ENCODE results near the gene PIAS2. TPM values are rescaled to one million over a fixed set of nuclear protein-coding genes. Genes with fewer than 3 reads are reported as not detected.

Gene PIAS2
- total RNA-seq, 4 donors from 2014 or later, result 25.1 to 40.8 (median 29.2) TPM

DNA sequence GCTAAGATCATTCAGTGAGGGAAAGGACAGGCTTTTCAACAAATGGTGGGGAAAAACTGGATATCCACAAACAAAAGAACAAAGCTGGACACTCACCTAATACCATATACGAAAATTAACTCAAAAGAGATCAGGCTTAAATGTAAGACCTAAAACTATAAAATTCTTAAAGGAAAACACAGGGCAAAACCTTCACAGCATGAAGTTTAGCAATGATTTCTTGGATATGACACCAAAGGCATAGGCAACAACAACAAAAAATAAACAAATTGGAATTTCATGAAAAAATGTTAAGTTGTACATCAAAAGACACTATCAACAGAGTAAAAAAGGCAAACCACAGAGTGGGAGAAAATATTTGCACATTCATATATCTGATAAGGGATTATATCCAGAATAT lies 28.3 kb downstream of the PIAS2 start:
- TF ChIP-seq, protein P1, sequence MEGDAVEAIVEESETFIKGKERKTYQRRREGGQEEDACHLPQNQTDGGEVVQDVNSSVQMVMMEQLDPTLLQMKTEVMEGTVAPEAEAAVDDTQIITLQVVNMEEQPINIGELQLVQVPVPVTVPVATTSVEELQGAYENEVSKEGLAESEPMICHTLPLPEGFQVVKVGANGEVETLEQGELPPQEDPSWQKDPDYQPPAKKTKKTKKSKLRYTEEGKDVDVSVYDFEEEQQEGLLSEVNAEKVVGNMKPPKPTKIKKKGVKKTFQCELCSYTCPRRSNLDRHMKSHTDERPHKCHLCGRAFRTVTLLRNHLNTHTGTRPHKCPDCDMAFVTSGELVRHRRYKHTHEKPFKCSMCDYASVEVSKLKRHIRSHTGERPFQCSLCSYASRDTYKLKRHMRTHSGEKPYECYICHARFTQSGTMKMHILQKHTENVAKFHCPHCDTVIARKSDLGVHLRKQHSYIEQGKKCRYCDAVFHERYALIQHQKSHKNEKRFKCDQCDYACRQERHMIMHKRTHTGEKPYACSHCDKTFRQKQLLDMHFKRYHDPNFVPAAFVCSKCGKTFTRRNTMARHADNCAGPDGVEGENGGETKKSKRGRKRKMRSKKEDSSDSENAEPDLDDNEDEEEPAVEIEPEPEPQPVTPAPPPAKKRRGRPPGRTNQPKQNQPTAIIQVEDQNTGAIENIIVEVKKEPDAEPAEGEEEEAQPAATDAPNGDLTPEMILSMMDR (IDR thresholded peaks at IDR 0.05; ENCODE audit: low read depth), result no peak

DNA sequence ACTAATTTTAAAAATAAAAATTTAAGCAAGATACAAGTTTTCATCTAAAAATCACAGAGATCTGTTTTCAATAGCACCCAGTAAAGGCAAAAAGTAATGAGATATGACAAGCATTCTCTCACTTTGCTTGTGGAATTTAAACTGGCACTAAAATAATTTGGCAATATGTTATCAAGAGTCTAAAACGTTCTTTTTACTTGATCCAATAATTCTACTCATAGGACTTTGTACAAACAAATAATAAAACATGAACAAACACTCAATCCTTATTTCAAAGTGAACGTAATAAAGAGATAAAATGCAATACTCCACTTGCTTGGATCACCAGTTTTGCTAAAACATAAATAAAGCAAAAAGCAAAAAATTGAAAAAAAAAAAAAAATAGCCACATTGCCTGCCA lies 30.4 kb downstream of the PIAS2 start:
- TF ChIP-seq, protein P1 (IDR thresholded peaks at IDR 0.05; ENCODE audit: low read depth), result no peak

DNA sequence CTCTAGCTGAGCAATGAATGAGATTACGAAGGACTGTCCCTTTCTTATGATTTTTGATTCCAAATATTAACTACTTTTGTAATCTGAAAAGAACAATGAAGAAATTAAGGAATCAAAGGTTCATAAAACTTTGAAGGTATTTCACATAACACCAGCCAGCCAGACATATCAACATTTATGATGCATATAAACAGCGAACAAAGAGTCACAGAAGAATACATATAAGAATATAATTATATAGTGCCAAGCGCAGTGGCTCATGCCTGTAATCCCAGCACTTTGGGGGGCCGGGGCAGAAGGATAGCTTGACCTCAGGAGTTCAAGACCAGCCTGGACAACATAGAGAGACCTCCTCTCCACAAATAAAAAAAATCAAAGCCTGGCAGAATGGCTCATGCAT lies 34.1 kb downstream of the PIAS2 start:
- TF ChIP-seq, protein P1 (IDR thresholded peaks at IDR 0.05; ENCODE audit: low read depth), result no peak

DNA sequence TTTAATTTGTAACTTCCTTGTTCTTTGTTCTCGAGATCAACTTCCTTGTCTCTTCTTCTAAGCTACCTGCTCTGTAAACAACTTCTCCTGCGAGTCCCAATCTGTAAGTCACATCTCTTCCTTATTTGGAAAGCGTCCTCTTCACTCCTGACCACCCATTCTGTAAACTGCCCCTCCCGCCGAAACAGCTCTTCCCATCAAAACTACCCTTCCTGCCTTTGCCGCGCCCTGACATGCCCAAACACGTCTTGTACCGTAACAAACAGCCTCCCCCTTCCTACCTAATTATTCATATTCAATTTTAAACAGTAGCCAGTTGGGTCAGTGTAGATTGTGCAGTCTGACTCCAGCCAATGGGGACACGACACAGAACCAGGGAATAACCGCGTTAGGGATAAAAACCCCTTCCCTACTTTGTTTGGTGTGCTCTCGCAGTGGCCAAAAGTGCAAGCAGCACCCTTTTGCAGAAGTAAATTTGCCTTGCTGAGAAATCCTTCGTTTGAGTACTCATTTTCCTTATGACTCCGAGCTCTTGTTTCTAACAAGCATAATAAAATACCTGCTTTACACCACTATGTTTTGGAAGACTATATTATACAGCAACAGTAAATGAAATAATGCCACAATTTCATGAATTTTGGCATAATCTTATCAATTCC lies 39.8 kb downstream of the PIAS2 start:
- TF ChIP-seq, protein P1 (IDR thresholded peaks at IDR 0.05; ENCODE audit: low read depth), result no peak

DNA sequence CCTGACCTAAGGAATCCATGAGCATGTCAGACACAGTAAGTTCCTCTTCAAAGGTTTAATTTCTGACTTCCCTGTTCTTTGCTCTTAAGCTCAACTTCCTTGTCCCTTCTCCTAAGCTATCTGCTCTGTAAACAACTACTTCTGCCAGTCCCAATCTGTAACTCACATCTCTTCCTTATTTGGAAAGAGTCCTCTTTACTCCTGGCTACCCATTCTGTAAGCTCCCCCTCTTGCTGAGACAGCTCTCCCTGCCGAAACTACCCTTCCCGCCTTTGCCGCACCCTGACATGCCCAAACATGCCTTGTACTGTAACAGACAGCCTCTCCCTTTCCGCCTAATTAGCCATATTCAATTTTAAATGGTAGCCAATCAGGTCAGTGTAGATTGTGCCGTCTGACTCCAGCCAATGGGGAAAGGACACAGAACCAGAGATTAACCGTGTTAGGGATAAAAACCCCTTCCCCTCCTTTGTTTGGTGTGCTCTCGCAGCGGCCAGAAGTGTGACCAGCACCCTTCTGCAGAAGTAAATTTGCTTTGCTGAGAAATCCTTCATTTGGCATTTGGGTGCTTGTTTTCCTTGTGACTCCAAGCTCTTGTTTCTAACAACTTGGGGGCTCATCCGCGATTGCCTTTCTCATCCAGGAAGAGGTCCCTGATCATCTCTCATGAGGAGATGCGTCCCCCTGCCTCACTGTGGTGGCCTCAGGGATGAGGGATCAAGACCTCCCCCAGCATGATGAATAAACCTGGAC lies 49.0 kb downstream of the PIAS2 start:
- TF ChIP-seq, protein P1 (IDR thresholded peaks at IDR 0.05; ENCODE audit: low read depth), result no peak

DNA sequence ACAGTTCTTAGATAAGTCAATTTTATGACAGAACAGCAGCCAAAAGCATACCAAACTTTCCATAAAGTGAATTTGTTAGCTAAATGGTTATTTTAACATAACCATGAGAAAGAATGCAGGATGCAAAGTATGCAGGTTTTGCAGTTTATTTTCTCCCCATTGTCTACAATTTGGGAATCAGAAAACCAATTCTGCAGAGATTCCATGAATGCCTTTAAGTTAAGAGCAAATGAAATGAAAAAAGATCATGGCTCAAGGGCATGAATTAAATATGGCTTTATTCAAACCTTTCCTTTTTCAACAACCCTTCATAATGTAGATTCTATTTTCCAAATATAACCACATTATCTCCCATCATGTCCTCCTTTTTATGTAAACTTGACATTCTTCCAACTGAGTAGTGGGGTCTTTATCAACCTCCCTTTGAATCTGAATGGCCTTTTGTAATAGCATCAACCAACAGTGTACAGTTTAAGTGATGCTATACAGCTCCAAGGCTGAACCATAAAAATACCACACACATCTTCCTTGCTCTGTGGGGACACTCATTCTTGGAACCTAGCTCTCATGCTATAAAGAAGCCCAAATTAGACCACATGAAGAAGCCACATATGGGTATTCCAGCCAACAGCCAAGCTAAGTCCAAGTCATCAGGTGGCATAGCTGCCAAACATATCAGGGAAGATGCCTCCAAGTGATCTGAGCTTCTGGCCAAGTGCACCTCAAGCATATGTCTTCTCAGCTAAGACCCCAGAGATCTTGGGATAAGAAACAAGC lies 49.8 kb downstream of the PIAS2 start:
- TF ChIP-seq, protein P1 (IDR thresholded peaks at IDR 0.05; ENCODE audit: low read depth), result no peak

DNA sequence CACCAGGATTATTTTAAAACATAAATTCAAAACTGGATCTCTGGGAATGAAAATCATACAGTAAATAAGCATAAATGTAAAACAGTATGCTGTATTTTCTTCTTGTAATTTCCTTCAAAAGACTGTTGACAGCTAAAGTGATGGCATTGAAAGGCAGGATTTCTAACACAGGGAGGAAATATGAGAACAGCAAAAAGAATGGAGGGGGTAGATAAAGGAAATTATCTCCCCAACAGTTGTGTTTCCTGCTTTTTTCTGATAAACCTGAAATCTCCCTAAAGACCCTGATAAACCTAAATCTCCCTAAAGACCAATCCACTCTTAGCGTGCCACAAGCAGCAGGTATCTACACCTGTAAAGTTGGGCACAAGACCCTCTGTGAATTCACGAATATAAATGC lies 50.8 kb downstream of the PIAS2 start:
- TF ChIP-seq, protein P1 (IDR thresholded peaks at IDR 0.05; ENCODE audit: low read depth), result no peak

Measured in subcutaneous adipose tissue (tissue), 4 donors.